Measurements from ENCODE around the gene TSEN2.
A peak's percentile ranks its signal among the peaks of the same experiment; 100 is the strongest.
"Not testable (repeated sequence)": the region's sequence is repeated elsewhere in the genome, so short reads cannot be mapped to it uniquely, and the experiment has no call there.

TSEN2 gene

DNA sequence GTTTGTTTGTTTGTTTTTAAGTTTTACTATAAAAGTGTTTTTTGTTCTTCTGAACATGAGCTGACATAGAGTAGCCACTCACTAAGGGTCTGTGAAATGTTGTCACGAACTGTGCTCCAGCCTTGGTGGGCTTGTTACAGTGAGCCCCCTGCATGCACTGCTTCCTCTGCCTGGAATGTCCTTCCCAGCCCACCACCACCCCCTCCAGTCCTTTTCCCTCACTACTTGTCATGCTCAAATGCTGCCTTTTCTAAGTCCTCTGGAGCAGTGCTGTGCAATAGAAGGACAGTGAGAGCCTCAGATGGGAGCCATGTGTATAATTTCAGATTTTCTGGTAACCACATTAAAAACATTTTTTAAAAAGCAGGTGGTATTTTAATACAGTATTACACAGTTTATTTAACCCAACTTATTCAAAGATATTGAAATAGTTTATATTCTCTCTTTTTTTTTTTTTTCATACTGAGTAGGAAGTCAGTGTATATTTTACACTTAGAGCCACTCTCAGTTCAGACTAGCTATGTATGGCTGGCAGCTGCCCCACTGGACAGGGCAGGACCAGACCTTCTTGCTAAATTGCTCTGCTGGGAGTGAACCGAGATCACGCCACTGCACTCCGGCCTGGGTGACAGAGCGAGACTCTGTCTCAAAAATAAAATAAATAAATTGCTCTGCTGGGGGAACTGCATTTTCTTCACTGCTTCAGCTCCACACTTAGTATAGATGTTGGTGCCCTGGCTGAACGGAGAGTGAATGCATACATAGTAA lies 34.2 kb downstream of the TSEN2 start:
- no peak overlapping the region for H3K4me3 ChIP-seq (ENCODE audit: low read length)
- TF ChIP-seq ZNF274 (IDR thresholded peaks at IDR 0.05; ENCODE audit: low read depth, low read length) = no peak

DNA sequence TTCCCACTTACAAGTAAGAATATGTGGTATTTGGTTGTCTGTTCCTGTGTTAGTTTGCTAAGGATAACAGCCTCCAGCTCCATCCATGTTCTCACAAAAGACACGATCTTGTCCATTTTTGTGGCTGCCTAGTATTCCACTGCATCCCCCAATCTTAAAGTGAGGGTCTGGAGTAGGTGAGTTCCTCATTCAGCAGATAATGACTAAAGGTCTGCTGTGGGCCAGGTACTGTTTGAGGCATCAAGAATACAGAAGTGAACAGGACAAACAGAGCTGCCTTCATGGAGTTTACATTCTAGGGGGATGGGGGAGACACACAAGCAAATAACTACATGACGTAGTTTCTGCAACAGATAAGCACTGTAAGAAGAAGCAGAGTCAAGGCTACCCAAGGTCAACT lies 36.7 kb downstream of the TSEN2 start:
- TF ChIP-seq ZNF274 (IDR thresholded peaks at IDR 0.05; ENCODE audit: low read depth, low read length) = no peak

DNA sequence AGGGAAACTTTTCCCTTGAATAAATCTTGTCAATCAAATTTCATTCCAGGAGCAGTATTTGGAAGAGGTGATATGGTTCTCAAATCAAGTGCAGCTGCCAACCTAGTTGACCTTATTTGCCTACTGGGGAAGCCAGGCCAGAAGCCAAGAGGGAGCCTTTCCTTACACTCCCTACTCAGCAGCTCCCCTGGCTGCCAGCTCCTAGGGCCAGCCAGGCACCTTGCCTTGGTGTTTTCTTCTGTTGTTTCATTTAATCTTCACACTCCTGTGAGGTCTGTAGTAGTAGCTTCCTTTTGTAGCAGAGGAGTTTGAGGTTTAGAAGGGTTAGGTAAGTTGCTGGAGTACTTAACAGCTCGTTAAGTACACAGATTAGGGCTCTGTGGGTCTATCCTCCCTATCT lies 38.4 kb downstream of the TSEN2 start:
- no peak overlapping the region for H3K4me3 ChIP-seq (ENCODE audit: low read length)
- TF ChIP-seq ZNF274 (IDR thresholded peaks at IDR 0.05; ENCODE audit: low read depth, low read length) = no peak

More for the DNA sequence above, 36.7 kb downstream of the TSEN2 start:
- no peak overlapping the region for H3K4me3 ChIP-seq (ENCODE audit: low read length)

DNA sequence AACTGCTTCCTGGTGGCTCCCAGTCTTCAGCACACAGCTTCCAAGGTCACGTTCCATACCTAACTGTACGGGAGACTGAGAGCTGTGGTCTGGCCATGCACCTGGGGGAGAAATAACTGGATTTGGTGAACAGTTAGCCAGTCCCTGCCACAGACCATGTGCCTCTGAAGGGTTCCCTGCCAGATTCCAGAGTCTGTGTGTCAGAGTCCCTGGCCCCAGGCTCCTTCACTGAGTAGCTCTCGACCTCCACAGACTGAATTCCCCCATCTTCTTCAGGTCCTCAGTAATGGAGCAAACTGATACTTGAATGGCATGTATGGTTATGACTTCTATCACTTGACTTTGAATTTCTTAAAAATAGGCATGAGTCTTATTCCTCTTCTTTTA lies 43.5 kb downstream of the TSEN2 start:
- no peak for TF ChIP-seq ZNF274 (IDR thresholded peaks at IDR 0.05; ENCODE audit: low read depth, low read length)
- H3K4me3 ChIP-seq (ENCODE audit: low read length) = no peak overlapping the region

DNA sequence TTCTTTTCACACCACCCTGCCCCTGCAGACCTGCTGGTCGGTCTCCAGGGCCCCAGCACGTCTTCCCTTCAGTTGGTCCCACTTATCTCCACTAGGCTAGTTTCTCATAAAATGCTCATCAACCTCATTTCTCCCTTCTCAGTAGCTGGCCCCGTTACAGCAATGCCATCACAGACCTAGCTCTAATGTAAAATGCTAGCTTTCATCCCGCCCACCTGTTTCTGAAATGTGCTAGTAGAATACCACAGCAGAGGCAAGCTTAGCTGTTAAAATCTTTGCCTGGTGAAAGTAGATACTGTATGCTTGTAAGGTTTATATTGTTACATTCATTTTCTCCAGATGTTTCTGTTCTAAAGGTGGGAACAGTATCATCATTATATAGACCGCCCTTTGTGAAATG lies 47.9 kb downstream of the TSEN2 start:
- no peak for TF ChIP-seq ZNF274 (IDR thresholded peaks at IDR 0.05; ENCODE audit: low read depth, low read length)
- H3K4me3 ChIP-seq (ENCODE audit: low read length) = no peak overlapping the region

DNA sequence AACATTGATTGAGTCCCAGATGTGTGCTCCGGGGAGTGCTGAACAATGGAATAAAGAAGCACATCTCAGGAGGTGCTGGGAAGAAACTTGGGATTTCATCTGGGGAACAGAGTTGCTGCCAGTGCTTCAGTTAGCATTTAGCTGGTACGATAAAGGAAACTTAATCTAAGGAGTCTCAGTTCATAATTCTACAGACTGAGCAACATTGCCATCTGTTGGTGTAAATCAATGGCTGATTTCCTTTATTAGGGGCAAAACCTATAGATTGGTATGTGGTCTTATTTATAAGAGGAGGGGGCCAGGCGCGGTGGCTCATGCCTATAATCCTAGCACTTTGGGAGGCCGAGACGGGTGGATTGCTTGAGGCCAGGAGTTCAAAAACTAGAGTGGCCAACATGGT lies 52.1 kb downstream of the TSEN2 start:
- no peak for TF ChIP-seq ZNF274 (IDR thresholded peaks at IDR 0.05; ENCODE audit: low read depth, low read length)
- H3K4me3 ChIP-seq (ENCODE audit: low read length) = no peak overlapping the region

DNA sequence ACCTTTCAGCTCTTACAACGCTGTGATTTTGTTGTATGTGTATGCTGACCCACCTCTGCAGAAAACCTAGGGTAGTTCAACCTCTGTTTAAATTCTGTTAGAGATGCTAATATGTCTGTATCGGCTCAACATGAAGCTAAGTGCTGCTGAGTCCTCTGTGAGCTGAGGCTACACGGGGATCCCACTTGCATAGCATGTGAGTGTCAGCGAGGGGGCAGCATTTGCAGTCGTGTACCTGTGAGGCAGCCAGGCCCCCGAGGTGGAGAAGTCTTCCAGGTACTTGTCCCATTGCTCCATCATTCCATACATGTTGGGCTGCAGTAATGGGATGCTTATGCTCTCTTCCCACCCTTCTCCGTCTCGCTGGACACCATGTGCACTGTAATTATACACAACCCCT lies 57.3 kb downstream of the TSEN2 start:
- TF ChIP-seq ZNF274 (IDR thresholded peaks at IDR 0.05; ENCODE audit: low read depth, low read length) = no peak
- H3K4me3 ChIP-seq (ENCODE audit: low read length) = no peak overlapping the region

DNA sequence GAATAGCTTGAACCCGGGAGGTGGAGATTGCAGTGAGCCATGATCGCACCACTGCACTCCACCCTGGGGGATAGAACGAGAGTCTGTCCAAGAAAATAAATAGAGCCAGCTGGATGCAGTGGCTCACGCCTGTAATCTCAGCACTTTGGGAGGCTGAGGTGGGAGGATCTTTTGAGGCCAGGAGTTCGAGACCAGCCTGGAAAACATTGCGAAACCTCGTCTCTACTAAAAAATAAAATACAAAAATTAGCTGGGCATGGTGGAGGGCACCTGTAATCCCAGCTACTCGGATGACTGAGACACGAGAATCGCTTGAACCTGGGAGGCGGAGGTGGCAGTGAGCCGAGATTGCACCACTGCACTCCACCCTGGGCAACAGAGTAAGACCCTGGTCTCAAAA lies 59.2 kb downstream of the TSEN2 start:
- H3K4me3 ChIP-seq (ENCODE audit: low read length) = not testable (repeated sequence)

DNA sequence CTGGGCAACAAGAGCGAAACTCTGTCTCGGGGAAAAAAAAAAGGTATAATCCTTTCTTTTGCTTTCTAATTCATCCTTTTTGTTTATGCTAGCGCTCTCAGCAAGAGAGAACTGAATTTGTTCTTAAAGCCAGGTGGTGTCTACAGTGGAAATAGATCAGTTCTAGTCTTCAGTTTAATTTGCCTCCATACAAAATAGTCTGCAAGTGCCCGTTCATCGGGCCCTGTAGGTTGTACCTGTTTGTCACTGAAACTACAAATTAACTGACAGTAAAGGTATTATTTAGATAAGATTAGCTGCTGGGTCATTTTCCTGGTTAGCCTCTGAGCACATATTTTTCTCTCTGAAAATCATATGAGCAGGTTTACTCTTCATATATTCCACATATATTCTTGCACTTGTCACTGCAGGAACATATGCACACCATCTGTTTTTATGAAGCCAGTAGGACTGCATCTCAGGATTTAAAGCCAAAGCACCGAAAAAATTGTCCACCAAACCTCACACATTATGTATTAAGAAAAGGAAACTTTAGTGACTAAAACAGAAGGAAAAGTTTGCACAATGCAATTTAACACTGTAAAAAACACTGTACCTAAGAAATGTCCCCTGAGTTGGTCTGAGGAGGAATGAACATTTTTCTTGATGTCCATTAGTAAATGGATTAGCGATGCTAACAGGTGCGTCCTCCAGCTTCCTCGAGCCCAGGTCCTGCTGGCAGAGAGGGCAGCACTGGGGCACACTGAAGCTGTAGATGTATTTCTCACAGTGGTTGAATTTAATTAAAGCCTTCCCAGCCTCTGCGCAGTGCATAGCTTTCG lies 60.6 kb downstream of the TSEN2 start:
- no peak for TF ChIP-seq ZNF274 (IDR thresholded peaks at IDR 0.05; ENCODE audit: low read depth, low read length)
- H3K4me3 ChIP-seq (ENCODE audit: low read length) = no peak overlapping the region

DNA sequence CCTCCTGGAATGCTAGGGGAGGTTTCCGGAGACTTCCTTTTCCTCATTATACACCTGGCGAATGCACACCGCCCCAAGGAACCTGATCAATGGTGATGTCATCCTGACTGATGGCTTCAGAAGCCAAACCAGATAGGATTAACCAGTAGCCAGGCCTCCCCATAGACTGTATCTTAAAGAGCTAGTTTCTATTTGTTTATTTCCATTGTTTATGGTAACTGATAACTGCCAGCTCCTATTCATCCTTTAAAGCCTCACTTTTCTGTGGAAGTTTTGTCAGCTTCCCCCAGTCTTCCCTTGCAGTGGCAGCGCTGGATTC lies 61.2 kb downstream of the TSEN2 start, which contains the start of gene MKRN2OS:
Gene MKRN2OS, minus strand, starts transcription at position 27 of the 319 bp plus-strand sequence. CDS start 35 bp downstream, outside the sequence.
- TF ChIP-seq ZNF274 (IDR thresholded peaks at IDR 0.05; ENCODE audit: low read depth, low read length) = no peak
- no peak within 1 kb of the TSS for H3K4me3 ChIP-seq (ENCODE audit: low read length)

DNA sequence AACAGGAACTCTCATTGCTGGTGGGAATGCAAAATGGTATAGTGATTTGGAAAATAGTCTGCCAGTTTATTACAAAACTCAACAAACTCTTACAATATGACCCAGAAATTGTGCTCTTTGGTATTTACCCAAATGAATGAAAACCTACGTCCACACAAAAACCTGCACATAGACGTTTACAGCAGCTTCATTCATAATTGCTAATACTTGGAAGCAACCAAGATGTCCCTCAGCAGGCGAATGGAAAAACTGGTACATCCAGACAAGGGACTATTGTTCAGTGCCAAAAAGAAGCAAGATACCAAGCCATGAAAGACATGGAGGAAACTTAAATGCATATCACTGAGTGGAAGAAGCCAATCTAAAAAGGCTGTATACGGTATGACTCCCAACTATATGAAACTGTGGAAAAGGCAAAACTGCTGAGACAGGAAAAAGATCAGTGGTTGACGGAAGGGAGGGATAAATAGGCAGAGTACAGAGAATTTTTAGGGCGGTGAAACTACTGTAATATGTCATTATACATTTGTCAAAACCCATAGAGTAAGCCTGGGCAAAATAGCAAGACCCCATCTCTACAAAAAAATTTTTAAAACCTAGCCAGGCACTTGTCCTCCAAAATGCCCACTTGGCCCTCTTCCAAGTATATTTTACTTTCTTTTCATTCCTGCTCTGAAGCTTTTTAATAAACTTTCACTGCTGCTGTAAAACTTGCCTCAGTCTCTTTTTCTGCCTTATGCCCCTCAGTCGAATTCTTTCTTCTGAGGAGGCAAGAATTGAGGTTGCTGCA lies 65.9 kb downstream of the TSEN2 start:
- no peak overlapping the region for H3K4me3 ChIP-seq (ENCODE audit: low read length)
- TF ChIP-seq ZNF274 (IDR thresholded peaks at IDR 0.05; ENCODE audit: low read depth, low read length) = no peak

DNA sequence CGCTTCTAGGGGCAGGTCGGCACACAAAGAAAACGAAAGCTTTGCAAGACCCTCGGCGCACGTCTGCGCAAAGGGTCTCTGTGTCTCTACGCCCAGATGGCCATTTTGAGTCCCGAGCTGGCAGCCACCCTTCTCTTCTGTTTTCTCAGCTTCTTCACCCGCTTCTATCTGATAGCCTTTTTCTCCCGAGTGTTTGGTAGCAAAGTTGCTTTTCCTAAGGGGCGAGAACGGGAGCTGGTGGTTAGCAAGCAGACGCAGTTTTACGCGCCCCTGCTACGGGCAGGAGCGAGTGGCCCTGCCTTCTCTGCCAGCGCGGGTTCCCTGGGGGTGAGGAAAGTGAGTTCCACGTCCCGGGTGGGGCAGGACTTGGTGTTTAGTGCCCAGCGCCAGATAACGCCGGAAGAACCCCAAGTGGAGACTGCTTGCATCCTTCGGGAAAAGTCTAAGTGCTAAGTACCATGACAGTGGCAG lies 69.7 kb downstream of the TSEN2 start:
- no peak for TF ChIP-seq ZNF274 (IDR thresholded peaks at IDR 0.05; ENCODE audit: low read depth, low read length)
- H3K4me3 ChIP-seq (ENCODE audit: low read length) = peak overlapping the region; percentile 72

DNA sequence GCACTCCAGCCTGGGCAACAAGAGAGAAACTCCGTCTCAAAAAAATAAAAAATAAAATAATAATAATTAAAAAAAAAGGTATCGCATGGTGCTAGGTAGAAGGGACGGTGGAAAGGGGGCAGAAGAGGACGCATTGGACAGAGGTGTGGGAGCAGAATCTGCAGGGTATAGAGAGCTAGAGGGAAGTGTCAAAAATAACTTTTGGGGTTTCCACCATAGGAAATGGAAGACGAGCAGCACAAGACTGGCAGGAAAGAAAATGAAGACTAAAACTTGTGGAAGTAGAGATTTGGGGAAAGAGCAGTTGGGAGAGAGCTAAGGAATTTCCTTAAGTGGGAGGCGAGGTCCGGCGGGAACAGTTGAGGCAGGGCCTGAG lies 72.0 kb downstream of the TSEN2 start:
- peak overlapping the region; percentile 91 for H3K4me3 ChIP-seq (ENCODE audit: low read length)
- TF ChIP-seq ZNF274 (IDR thresholded peaks at IDR 0.05; ENCODE audit: low read depth, low read length) = no peak

DNA sequence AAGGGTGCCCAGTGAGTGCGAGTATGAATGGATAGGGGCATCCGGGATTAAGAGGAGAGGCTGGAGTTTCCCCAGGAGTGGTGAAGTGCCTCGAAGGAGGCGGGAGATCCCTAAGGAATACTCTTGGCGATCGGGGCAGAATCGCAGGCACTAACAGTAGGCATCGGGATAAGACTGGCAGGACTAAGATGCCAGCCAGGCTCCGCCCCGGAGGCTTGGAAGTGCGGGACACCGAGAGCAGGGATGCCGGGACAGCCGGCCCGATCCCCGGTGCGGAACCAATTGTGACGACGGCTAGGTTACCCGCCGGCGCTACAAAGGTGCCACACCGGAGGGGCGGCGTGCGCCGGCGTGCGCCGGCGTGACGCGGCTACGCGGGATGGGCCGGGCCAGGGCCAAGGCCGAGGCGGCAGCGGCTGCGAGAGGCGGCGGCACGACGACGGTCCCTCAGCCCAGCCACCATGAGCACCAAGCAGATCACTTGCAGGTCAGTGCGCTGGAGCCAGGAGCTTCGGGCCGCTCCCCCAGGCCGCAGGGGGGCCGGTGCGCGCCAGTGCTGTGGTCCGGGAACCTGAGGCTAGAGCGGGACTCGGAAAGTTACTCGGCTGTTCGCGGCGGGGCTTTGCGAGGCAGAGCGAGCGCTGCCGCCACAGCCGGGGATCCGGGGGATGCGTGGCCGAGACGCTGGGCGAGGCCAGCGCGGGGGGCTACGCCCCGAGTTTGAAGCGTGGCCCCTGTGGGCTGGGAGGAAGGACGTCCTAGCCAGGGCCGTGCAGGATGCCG lies 72.6 kb downstream of the TSEN2 start, which contains the start of gene MKRN2:
Gene MKRN2, plus strand, starts transcription at position 398 of the 783 bp plus-strand sequence. Its CDS starts 64 bp downstream, at position 462.
- no peak for TF ChIP-seq ZNF274 (IDR thresholded peaks at IDR 0.05; ENCODE audit: low read depth, low read length)
- peak within 1 kb of the TSS; percentile 91 for H3K4me3 ChIP-seq (ENCODE audit: low read length)

All from GM08714 (cell line).